ENCODE data around the gene PPCDC.

- TF ChIP-seq CTCF (IDR thresholded peaks at IDR 0.05; ENCODE audit: insufficient read depth, low read depth, low read length): no peak
- no peak for TF ChIP-seq EZH2 (IDR thresholded peaks at IDR 0.05; ENCODE audit: insufficient read depth, low read length)
These were observed 7.0 kb upstream of the PPCDC start for GRCh38 chr15:75016431-75016830.
